Lower leg skin (tissue), 3 donors: ENCODE results near the gene GRIA2.

Experiments
- CTCF ChIP-seq, 3 donors: fragments of 450-650 bp; IDR thresholded peaks; one replicate each; pipeline ENCODE4 v1.5.1; 2016; ENCODE audit warnings: antibody characterized with exemption in 3 of 3, mild to moderate bottlenecking in 3 of 3, moderate library complexity in 2 of 3
- POLR2A ChIP-seq, 2 donors: fragments of 450-650 bp; IDR thresholded peaks; one replicate each; pipeline ENCODE4 v1.6.1; 2016 to 2017; ENCODE audit warnings: antibody characterized with exemption in 2 of 2, mild to moderate bottlenecking in 1 of 2, moderate library complexity in 1 of 2

DNA sequence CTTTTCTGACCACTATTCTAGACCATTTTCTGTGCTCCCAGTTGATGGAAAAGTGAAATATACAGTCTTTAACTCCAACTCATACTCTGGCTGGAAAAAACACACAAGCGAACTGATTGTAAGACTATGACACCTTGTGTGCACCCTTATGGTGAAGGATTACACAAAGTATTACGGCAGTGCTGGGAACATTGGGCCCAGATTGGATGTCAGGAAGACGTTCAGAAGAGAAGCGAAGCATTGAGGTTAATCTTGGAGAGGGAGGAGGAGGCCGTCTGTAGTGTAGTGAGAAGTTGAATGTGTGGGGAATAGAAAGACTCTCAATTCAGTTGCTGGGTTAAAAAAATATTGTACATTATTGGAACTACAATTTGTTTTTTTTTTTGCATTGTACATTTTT is 50.0 kb downstream of the GRIA2 start:
- no peak for TF ChIP-seq CTCF (IDR thresholded peaks at IDR 0.05)
- TF ChIP-seq POLR2A (IDR thresholded peaks at IDR 0.05): no peak
